Activated T-helper 1 cell treated with anti-CD3 and anti-CD28 coated beads, Interleukin-12 subunit alpha, Interleukin-12 subunit beta, Interleukin-2, Interleukin-4 antibody, amounts not matched to agents 30 ng/mL and 10 ng/mL and 1 ng/mL, durations not matched to agents 14 hours and 24 hours and 36 hours (primary cell): ENCODE results near the gene P2RX1. TPM values are rescaled to one million over a fixed set of nuclear protein-coding genes. Genes with fewer than 3 reads are reported as not detected.

Experiments used
- DNase-seq: peaks from one replicate; pipeline ENCODE4 v3.0.0; 2021; ENCODE audit warnings: low spot score
- H3K27ac Mint-ChIP-seq: one replicate; pipeline ENCODE4 v1.8.0; 2021; ENCODE audit warnings: mild to moderate bottlenecking, mixed read lengths
- H3K27me3 Mint-ChIP-seq: one replicate; pipeline ENCODE4 v1.8.0; 2022; ENCODE audit warnings: mild to moderate bottlenecking, moderate library complexity, mixed read lengths; ENCODE audit not compliant: insufficient read depth
- H3K36me3 Mint-ChIP-seq: one replicate; pipeline ENCODE4 v1.8.0; 2021; ENCODE audit warnings: low read depth, mixed read lengths
- H3K4me1 Mint-ChIP-seq: one replicate; pipeline ENCODE4 v1.8.0; 2021; ENCODE audit warnings: low read depth, mixed read lengths
- H3K4me3 Mint-ChIP-seq: one replicate; pipeline ENCODE4 v1.8.0; 2021; ENCODE audit warnings: mild to moderate bottlenecking, moderate library complexity, mixed read lengths
- H3K9me3 Mint-ChIP-seq: one replicate; pipeline ENCODE4 v1.8.0; 2021; ENCODE audit warnings: mixed read lengths
- intact Hi-C: fragments of 100-400 bp; cut with micrococcal nuclease; formaldehyde crosslinking; loops from one replicate; pipeline ENCODE4 v1.15.1; 2024
- total RNA-seq: library from RNA; stranded (reverse); gene quantifications from 2 replicates; pipeline ENCODE4 v1.2.3, GENCODE V29; 2022

Gene P2RX1
- total RNA-seq, 1 donor from 2014 or later: 0.13 TPM

DNA sequence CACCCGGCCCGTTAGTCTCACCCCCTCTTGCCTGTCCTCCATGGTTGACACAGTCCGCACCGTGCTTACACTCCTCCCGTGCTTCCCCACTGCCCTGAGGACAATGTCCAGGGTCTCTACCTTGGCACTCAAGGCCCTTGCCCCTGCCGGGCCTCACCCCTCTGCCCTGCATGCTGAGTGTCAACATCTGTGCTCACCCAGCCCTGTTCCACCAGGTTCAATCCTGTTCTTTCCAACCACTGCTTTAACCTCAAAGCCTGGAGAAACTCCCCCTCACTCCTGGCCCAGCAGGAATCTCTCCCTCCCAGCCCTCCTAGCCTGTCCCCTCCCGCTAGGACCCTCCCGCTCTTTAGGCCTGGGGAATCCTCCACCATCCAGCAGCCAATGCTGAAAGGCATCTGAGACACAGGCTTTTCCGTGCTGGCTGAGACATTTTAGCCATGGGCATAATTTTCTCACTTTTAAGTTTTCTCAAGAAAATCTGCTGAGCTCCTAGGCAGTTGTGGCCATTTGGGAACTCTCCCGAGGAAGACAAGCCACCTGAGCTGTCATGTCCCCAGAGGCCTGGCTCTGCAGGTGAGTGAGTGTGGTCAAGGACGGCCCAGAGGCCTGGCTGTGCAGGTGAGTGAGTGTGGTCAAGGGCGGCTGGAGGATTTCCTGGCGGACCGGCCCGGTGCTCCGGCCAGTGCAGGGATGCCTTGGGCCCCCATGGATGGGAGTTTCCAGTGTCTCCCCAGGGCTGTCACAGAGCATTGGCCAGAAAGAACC, 10.8 kb upstream of the P2RX1 start:
- Mint-ChIP-seq H3K36me3 (peaks cover 13% of the 10 kb centered on the region), H3K4me3 (no peak overlapping the region), H3K9me3 (no peaks in the 10 kb centered on the region), H3K27me3 (no peaks in the 10 kb centered on the region), H3K27ac (no peak overlapping the region), H3K4me1 (no peaks in the 10 kb centered on the region)
- intact Hi-C loops: no loop called here
- DNase-seq: no peak

DNA sequence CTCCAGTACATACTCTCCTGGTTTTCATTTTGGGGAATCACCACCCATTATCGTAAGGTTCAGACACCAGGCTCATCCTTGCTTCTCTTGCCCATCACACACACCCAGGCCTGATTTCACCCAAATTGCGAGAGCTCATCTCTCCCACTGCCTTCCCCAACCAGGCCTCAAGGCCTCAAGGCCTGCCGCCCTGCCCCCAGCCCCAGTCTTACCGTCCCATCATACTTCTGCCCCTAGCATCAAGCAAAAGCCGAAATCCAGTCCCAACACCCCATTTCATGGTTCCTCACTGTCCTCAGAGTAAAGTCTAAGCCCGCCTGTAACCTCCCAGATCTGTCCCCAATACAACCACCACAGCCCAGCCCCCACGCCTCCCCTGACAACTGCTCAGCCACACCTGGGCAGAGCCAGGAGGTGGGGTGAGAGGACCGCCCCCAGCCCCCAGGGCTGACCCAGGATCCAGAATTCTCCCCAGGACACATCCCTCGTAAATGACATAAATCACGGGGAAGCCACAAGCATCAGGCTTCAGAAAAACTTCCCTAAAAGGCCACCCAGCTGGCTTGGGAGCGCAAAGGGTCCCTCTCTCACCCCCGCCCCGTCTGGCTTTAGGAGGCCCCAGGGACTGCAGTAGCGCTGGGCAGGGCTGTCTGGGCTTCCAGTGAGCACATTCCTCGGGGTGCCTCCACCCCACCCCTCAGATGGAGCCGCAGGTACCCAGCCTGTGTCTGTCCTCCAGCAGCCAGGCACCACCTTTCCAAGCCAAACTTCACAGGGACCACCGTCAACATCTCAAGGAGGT, 9.6 kb upstream of the P2RX1 start:
- no peaks in the 10 kb centered on the region for H3K4me1 Mint-ChIP-seq
- no peaks in the 10 kb centered on the region for H3K27me3 Mint-ChIP-seq
- peak overlapping the region; percentile 72 for H3K27ac Mint-ChIP-seq
- intact Hi-C loops: no loop called here
- no peaks in the 10 kb centered on the region for H3K9me3 Mint-ChIP-seq
- H3K36me3 Mint-ChIP-seq: peaks cover 8% of the 10 kb centered on the region
- DNase-seq: no peak
- H3K4me3 Mint-ChIP-seq: no peak overlapping the region

DNA sequence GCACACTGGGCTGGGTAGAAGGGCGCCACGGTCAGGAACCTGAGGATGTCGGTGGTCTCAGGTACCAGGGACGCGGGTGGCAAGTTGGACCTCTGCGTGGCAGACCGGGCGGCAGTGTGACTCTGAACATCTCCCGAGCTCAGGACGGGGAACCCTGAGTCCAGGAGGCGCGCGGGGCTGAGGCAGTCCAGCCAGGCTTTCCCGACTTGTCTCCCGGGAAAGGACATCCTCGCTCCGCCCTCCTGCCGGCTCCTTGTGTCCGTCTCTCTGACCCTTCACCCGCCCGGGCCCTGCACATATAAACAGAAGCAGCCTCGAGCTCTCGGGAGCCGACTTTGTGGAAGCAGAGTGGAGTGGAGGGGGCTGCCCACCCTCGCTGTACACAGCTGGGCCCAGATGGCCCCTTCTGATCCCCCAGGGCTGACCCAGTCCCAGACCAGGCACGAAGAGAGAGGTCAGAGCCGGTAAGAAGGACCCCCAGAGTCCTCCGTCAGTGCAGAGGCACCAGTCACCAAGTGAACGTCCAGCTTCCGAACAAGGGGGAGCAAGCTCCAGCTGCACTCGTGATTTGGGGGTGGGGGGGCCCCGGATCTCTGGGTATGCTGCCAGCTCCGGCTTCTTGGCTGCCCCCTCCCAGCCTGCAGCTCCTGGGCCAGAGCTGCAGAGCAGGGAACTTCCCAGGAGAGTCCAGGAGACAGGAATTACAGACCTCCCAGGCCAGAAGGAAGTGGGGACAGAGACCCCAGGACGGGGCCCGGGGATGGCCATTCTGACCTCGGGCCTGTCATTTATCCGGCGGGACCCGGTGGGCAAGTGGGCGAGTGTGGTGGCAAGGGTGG, 8.5 kb upstream of the P2RX1 start:
- Mint-ChIP-seq H3K27ac (no peak overlapping the region), H3K36me3 (peaks cover 8% of the 10 kb centered on the region), H3K4me3 (no peak overlapping the region), H3K27me3 (no peaks in the 10 kb centered on the region), H3K9me3 (no peaks in the 10 kb centered on the region), H3K4me1 (no peaks in the 10 kb centered on the region)
- intact Hi-C loops: no loop called here
- no peak for DNase-seq

DNA sequence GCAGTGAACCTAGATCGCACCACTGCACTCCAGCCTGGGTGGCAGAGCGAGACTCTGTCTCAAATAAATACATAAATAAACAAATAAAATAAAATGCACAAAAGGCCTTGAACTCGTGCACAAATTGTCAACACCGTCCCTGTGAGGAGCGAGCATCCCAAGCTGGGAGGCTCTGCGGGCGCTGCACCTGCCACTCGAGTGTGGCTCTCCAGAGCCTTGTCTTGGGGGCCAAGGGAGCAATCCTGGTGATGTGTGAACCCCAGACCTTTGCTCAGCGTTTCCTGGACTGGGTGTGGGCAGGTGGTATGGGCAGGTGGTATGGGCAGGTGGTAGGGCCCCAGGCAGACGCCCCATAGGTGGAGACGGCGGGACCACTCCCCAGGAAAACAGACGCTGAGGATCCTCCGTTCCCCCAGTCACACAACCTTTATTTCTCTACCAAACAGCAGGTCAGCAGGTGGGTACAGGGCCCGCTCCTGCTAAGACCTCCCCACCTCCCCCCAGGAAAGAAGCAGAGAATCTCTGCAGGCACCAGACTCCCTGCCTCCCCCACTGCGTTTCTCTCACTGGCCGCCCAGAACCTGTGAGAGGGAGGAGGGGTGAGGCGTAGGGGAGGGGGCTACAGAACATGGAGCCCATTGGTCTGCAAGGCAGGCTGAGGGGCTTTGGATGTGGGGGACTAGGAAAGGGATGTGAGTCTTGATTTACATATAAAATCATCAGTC, 7.4 kb upstream of the P2RX1 start:
- Mint-ChIP-seq H3K4me1 (no peaks in the 10 kb centered on the region), H3K27me3 (no peaks in the 10 kb centered on the region), H3K27ac (no peak overlapping the region), H3K9me3 (no peaks in the 10 kb centered on the region), H3K4me3 (no peak overlapping the region), H3K36me3 (peaks cover 8% of the 10 kb centered on the region)
- intact Hi-C loops: no loop called here
- DNase-seq: no peak

DNA sequence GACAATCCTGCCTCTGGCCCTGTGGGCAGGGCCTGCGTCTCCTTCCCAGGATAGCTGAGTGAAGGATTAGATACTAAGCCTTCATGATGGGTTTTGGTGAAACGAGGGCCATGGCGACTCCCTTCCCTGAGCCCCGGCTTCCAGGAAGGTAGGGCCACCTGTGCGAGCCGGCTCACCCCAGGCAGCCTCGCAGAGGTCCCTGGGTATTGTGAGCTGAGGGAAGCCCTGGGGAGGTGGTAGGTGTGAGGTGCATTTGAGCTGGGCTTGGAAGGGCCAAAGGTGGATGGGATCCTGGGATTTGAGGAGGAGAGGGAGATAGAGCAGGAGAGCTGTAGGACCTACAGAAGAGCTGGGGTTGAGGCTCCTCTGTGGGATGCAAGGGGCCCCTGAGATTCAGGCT, 6.5 kb upstream of the P2RX1 start:
- Mint-ChIP-seq H3K9me3 (no peaks in the 10 kb centered on the region), H3K4me1 (no peaks in the 10 kb centered on the region), H3K27ac (peak overlapping the region; percentile 61), H3K36me3 (peaks cover 8% of the 10 kb centered on the region), H3K4me3 (no peak overlapping the region), H3K27me3 (no peaks in the 10 kb centered on the region)
- DNase-seq: no peak
- intact Hi-C loops: no loop called here

DNA sequence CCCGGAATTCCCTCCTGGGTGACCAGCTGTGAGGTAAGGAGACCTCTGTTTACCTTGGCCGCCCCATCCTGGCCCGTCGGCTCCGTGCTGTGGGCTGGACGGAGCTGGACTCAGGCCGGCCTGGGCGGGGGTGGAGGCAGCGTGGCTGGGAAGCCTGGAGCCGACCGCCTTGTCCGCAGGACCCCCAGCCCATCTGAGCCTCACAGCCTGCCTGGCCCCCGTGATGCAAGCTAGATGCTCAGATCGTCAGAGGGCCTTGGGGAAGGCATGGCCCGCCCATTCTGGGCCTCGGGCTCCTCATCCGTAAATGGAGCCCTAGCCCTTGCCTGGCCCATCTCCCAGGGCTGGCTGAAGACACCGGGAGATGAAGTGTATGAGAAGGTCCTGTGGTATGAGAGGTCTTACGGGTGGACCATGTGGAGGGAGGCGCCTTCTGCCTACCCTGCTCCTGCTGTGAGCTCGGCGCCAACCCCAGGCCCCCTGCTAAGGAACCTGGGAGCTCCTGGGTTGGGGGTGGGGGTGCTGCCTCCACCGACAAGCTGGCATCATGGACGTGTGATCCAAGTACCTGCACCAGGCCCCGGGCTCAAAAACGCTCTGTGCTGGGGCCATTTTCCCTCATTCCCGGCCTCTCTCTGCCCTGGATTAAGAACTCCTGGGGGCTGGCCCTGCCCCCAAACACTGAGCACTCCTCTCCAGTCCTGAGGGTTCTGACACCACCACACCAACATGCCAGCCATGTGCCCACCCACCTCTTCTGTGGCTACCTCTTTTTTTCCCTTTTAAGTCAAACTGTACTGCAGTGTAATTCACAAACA, 5.4 kb upstream of the P2RX1 start:
- intact Hi-C loops: no loop called here
- no peaks in the 10 kb centered on the region for H3K9me3 Mint-ChIP-seq
- H3K4me1 Mint-ChIP-seq: peaks cover 4% of the 10 kb centered on the region
- no peaks in the 10 kb centered on the region for H3K27me3 Mint-ChIP-seq
- DNase-seq: no peak
- H3K27ac Mint-ChIP-seq: no peak overlapping the region
- peaks cover 8% of the 10 kb centered on the region for H3K36me3 Mint-ChIP-seq
- H3K4me3 Mint-ChIP-seq: no peak overlapping the region

DNA sequence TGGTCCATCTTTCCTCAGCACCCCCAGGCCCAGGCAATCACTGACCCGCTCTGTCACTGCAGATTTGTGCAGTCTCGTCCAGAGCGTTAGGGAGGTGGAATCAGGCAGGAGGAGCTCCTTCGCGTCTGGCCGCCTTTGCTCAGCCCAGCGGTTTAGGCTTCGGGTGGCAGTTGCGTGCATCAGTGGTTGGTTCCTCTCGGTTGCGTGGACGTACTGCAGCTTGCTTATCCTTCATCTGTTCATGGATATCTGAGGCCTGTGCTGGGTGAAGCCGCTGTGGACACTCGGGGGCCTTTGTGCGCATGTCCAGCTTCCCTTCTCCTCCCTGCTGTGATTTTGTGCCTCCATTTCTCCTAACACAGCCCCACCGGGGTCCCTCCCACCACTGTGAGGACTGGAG, 4.7 kb upstream of the P2RX1 start:
- Mint-ChIP-seq H3K27me3 (no peaks in the 10 kb centered on the region), H3K4me1 (peaks cover 7% of the 10 kb centered on the region), H3K27ac (no peak overlapping the region), H3K36me3 (peaks cover 8% of the 10 kb centered on the region), H3K9me3 (no peaks in the 10 kb centered on the region), H3K4me3 (no peak overlapping the region)
- no peak for DNase-seq
- intact Hi-C loops: no loop called here

DNA sequence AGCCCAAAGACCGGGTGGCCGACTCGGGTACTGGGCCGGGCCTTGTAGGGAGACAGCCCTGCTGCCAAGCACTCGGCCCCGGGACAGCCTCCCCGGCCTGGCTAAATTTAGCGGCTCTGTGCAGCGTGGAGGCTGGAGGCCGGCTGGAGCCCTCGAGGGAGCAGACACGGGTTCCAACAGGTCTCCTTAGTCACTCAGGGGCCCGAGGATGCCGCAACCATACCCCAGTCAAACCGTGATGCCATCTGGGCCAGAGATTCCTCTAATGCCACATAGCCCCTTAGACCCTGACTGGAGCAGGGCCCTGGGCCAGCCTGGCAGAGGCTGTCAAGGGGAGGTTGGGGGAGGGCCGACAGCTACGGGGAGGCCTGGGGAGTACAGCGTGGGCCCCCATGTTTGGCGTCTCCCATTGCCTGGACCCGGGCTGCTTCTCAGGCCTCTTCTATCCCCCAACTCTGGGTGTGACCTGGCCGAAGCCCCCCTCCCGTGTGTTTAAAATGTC, 2.9 kb upstream of the P2RX1 start:
- Mint-ChIP-seq H3K4me3 (no peak overlapping the region), H3K36me3 (peaks cover 2% of the 10 kb centered on the region), H3K9me3 (no peaks in the 10 kb centered on the region), H3K27ac (no peak overlapping the region), H3K27me3 (no peaks in the 10 kb centered on the region), H3K4me1 (peaks cover 15% of the 10 kb centered on the region)
- intact Hi-C loops: no loop called here
- DNase-seq: no peak

DNA sequence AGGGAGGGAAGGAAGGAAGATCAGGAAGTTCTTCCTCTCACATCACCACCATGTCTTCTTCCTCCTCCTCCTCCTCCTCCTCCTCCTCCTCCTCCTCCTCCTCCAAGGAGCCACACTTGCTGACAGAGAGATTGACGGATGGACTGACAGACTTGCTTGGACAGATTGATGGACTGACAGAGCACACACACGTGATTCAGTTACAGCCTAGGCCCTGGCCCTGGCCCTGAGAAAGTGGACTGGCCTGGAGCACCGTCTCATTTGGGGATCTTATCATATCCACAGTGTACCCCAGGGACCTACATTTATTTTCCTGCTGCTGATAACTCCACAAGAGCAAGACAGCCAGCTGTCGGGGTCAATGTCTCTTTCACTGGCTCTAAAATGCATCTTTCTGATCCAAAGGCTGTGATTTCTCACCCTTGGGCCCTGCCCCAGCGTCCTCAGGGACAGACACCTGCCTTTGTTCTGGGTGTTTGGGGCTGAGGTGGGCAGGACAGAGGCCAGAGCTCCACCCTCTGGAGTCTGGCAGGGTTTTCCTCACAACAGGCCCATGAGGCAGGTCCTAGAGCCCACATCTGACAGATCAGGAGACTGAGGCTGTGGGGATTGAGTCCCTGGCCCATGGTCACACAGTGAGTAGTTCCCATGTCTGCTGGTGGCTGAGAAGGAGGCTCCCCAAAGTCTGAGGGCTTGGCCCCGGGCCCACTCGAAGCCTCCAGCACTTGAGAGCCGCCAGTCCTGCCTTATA, 2.3 kb upstream of the P2RX1 start:
- no peak for DNase-seq
- Mint-ChIP-seq H3K9me3 (no peaks in the 10 kb centered on the region), H3K4me1 (peaks cover 22% of the 10 kb centered on the region), H3K4me3 (no peak overlapping the region), H3K27me3 (no peaks in the 10 kb centered on the region), H3K27ac (no peak overlapping the region), H3K36me3 (no peaks in the 10 kb centered on the region)
- intact Hi-C loops: no loop called here

DNA sequence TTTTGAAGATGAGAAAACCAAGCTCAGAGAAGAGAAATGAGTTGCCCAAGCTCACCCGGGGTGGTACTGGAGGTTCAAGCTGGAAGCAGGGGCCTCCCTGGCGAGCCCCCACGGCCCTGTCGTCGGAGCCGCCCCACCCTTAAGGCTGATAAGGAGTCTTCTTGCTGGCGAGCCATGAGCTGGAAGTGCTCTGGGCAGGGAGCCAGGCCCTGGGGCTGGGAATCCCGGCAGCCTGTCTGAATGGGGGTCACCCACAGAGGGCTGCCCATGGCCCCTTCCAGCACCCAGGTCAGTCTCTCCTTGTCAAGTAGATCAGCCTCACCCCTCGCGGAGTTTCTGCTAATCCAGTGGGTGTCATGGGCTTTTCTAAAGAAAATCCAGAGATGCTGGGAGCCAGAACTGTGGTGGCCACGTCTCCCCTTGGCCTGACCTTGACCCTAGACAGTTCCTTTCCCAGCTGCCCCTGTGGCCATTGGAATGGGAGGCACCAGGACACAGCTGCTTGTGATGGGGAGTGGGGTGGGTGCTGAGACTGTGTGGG, 1.2 kb upstream of the P2RX1 start:
- no peak overlapping the region for H3K4me3 Mint-ChIP-seq
- no peaks in the 10 kb centered on the region for H3K9me3 Mint-ChIP-seq
- H3K36me3 Mint-ChIP-seq: no peaks in the 10 kb centered on the region
- intact Hi-C loops: no loop called here
- H3K27me3 Mint-ChIP-seq: no peaks in the 10 kb centered on the region
- no peak overlapping the region for H3K27ac Mint-ChIP-seq
- DNase-seq: no peak
- H3K4me1 Mint-ChIP-seq: peaks cover 22% of the 10 kb centered on the region

DNA sequence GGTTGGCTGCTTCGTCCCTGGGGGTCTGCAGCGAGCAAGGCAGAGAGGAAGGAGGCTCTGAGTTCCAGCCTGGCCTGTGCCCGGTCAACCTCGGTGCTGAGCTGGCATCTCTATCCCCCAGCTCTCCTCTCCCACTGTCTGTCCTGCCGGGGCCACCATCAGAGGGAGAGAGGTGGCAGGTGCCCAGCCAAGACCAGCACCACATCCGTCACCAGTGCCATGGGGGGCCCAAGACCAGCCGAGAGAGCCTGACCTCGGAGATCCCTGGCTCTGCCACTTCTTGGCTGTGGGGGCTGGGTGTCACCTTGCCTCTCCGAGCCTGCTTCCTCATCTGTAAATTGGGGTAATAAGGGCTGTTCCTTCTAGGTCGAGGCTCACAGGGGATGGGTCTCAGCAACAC, 560 bp upstream of the P2RX1 start:
- intact Hi-C loops: no loop called here
- Mint-ChIP-seq H3K9me3 (no peaks in the 10 kb centered on the region), H3K27me3 (no peaks in the 10 kb centered on the region), H3K4me1 (peaks cover 24% of the 10 kb centered on the region), H3K36me3 (no peaks in the 10 kb centered on the region), H3K4me3 (no peak overlapping the region), H3K27ac (no peak overlapping the region)
- DNase-seq: no peak
